GM21723 (cell line): Measurements from ENCODE around the gene AKAP13.
A peak's percentile ranks its signal among the peaks of the same experiment; 100 is the strongest.
"Not testable (repeated sequence)": the region's sequence is repeated elsewhere in the genome, so short reads cannot be mapped to it uniquely, and the experiment has no call there.

Experiments used
- ATAC-seq: cut with Tn5 transposase; IDR thresholded peaks from one replicate; pipeline ENCODE4 v1.9.1; 2021; ENCODE audit warnings: mild to moderate bottlenecking, moderate library complexity; ENCODE audit not compliant: unreplicated experiment

The AKAP13 gene

GRCh38 chr15:85583923-85584390 lies 203.6 kb downstream of the AKAP13 start:
- ATAC-seq, result peak; percentile 50

GRCh38 chr15:85584872-85585271 lies 204.5 kb downstream of the AKAP13 start:
- no peak for ATAC-seq

GRCh38 chr15:85586196-85586595 lies 205.8 kb downstream of the AKAP13 start:
- not testable (repeated sequence) for ATAC-seq

- no peak for ATAC-seq
These were observed 207.5 kb downstream of the AKAP13 start for GRCh38 chr15:85587707-85588411.

- no peak for ATAC-seq
These were observed 208.3 kb downstream of the AKAP13 start for GRCh38 chr15:85588677-85589076.

- ATAC-seq, result no peak
These were observed 209.4 kb downstream of the AKAP13 start for GRCh38 chr15:85589851-85590250.

- no peak for ATAC-seq
These were observed 211.2 kb downstream of the AKAP13 start for GRCh38 chr15:85591622-85592021.

GRCh38 chr15:85592148-85592547 lies 211.7 kb downstream of the AKAP13 start:
- ATAC-seq, result no peak

GRCh38 chr15:85593809-85594445 lies 213.5 kb downstream of the AKAP13 start:
- ATAC-seq, result no peak

- no peak for ATAC-seq
These were observed 215.6 kb downstream of the AKAP13 start for GRCh38 chr15:85595804-85596536.

- ATAC-seq, result no peak
These were observed 216.9 kb downstream of the AKAP13 start for GRCh38 chr15:85597155-85597815.

GRCh38 chr15:85598219-85598618 lies 217.8 kb downstream of the AKAP13 start:
- ATAC-seq, result no peak

- ATAC-seq, result no peak
These were observed 218.5 kb downstream of the AKAP13 start for GRCh38 chr15:85598718-85599398.

GRCh38 chr15:85600001-85600400 lies 219.6 kb downstream of the AKAP13 start:
- ATAC-seq, result no peak

- ATAC-seq, result no peak
These were observed 222.8 kb downstream of the AKAP13 start for GRCh38 chr15:85603160-85603559.

- ATAC-seq, result no peak
These were observed 223.3 kb downstream of the AKAP13 start for GRCh38 chr15:85603703-85604102.

- ATAC-seq, result no peak
These were observed 223.8 kb downstream of the AKAP13 start for GRCh38 chr15:85604194-85604593.

GRCh38 chr15:85606738-85607137 lies 226.3 kb downstream of the AKAP13 start:
- ATAC-seq, result no peak

GRCh38 chr15:85607141-85607806 lies 226.9 kb downstream of the AKAP13 start:
- no peak for ATAC-seq

- ATAC-seq, result no peak
These were observed 227.4 kb downstream of the AKAP13 start for GRCh38 chr15:85607842-85608241.
